ENCODE data around the gene BDKRB2. TPM values are rescaled to one million over a fixed set of nuclear protein-coding genes. Genes with fewer than 3 reads are reported as not detected.

BDKRB2 gene
- total and polyA plus RNA-seq, 2 donors (not counting 1 experiment from before 2014, with no cell fraction given) = not detected

GRCh38 chr14:96268431-96269358, 64.1 kb downstream of the BDKRB2 start:
- H2AFZ ChIP-seq (ENCODE audit: insufficient read depth, low read depth, low read length, poor library complexity, severe bottlenecking) = no peak overlapping the region
- intact Hi-C loops (cut with micrococcal nuclease) = no loop called here
- ChIA-PET CTCF (no interaction called here), POLR2A (no interaction called here)
- TF ChIP-seq EZH2 (IDR thresholded peaks at IDR 0.05; ENCODE audit: borderline replicate concordance, insufficient read depth, low read depth, low read length, poor library complexity, severe bottlenecking) (no peak), CTCF (IDR thresholded peaks at IDR 0.05) (no peak)
- H3K27ac ChIP-seq (ENCODE audit: low read length in 2 of 2) = no peak overlapping the region
- H3K4me3 ChIP-seq (ENCODE audit: control extremely low read depth in 1 of 5, extremely low read depth in 1 of 5, insufficient read depth in 1 of 5, low read depth in 2 of 5, low read length in 4 of 5) = no peak overlapping the region
- H3K9ac ChIP-seq (ENCODE audit: low read length) = no peak overlapping the region
- 92% methylated on average over 22 of the region's 22 CpGs for WGBS (ENCODE audit: insufficient coverage)
- H3K4me1 ChIP-seq (ENCODE audit: control insufficient read depth in 2 of 2, insufficient read depth in 2 of 2, low read length in 2 of 2) = no peaks in the 10 kb centered on the region
- H3K27me3 ChIP-seq (replicated peaks in 1 of 4; ENCODE audit: control extremely low read depth in 1 of 4, control insufficient read depth in 3 of 4, insufficient read depth in 4 of 4, low read length in 3 of 4) = no peaks in the 10 kb centered on the region
- H3K9me3 Mint-ChIP-seq (ENCODE audit: insufficient read depth) = peaks cover 4% of the 10 kb centered on the region
- no peaks in the 10 kb centered on the region for H3K79me2 ChIP-seq (ENCODE audit: control insufficient read depth, insufficient read depth, low read length)
- H3K36me3 ChIP-seq (replicated peaks in 1 of 2; ENCODE audit: control extremely low read depth in 1 of 2, control insufficient read depth in 1 of 2, extremely low read depth in 1 of 2, insufficient read depth in 2 of 2, low read length in 1 of 2) = no peaks in the 10 kb centered on the region
- H3K27me3 Mint-ChIP-seq = no peaks in the 10 kb centered on the region
- H3K4me2 ChIP-seq (replicated peaks; ENCODE audit: low read depth, low read length, poor library complexity, severe bottlenecking) = no peak overlapping the region
- no peak overlapping the region for H3K27ac Mint-ChIP-seq
- DNase-seq (no peak), ATAC-seq (ENCODE audit: low read depth) (no peak)
- no peaks in the 10 kb centered on the region for H4K20me1 ChIP-seq (ENCODE audit: control insufficient read depth, insufficient read depth, low read length, poor library complexity, severe bottlenecking)
- peaks cover 0 to 1% (median 0%) of the 10 kb centered on the region in 3 donors for H3K9me3 ChIP-seq (ENCODE audit: control extremely low read depth in 1 of 3, control insufficient read depth in 2 of 3, insufficient read depth in 1 of 3, low read length in 2 of 3)
- H3K4me3 Mint-ChIP-seq = no peak overlapping the region
- H3K4me1 Mint-ChIP-seq = no peaks in the 10 kb centered on the region

- H3K4me3 ChIP-seq (ENCODE audit: control extremely low read depth in 1 of 5, extremely low read depth in 1 of 5, insufficient read depth in 1 of 5, low read depth in 2 of 5, low read length in 4 of 5) = no peak overlapping the region
- no peak overlapping the region for H3K27ac ChIP-seq (ENCODE audit: low read length in 2 of 2)
- H3K27me3 Mint-ChIP-seq = no peaks in the 10 kb centered on the region
- no peaks in the 10 kb centered on the region for H3K4me1 Mint-ChIP-seq
- ATAC-seq (ENCODE audit: low read depth) (no peak), DNase-seq (no peak)
- no peak overlapping the region for H3K9ac ChIP-seq (ENCODE audit: low read length)
- no peaks in the 10 kb centered on the region for H3K27me3 ChIP-seq (replicated peaks in 1 of 4; ENCODE audit: control extremely low read depth in 1 of 4, control insufficient read depth in 3 of 4, insufficient read depth in 4 of 4, low read length in 3 of 4)
- H3K4me1 ChIP-seq (ENCODE audit: control insufficient read depth in 2 of 2, insufficient read depth in 2 of 2, low read length in 2 of 2) = no peaks in the 10 kb centered on the region
- ChIA-PET POLR2A (no interaction called here), CTCF (no interaction called here)
- H3K4me2 ChIP-seq (replicated peaks; ENCODE audit: low read depth, low read length, poor library complexity, severe bottlenecking) = no peak overlapping the region
- no peak overlapping the region for H2AFZ ChIP-seq (ENCODE audit: insufficient read depth, low read depth, low read length, poor library complexity, severe bottlenecking)
- H3K36me3 ChIP-seq (replicated peaks in 1 of 2; ENCODE audit: control extremely low read depth in 1 of 2, control insufficient read depth in 1 of 2, extremely low read depth in 1 of 2, insufficient read depth in 2 of 2, low read length in 1 of 2) = no peaks in the 10 kb centered on the region
- no peaks in the 10 kb centered on the region for H4K20me1 ChIP-seq (ENCODE audit: control insufficient read depth, insufficient read depth, low read length, poor library complexity, severe bottlenecking)
- peaks cover 4% of the 10 kb centered on the region for H3K9me3 Mint-ChIP-seq (ENCODE audit: insufficient read depth)
- no peak overlapping the region for H3K27ac Mint-ChIP-seq
- TF ChIP-seq CTCF (IDR thresholded peaks at IDR 0.05) = no peak
- TF ChIP-seq EZH2 (IDR thresholded peaks at IDR 0.05; ENCODE audit: borderline replicate concordance, insufficient read depth, low read depth, low read length, poor library complexity, severe bottlenecking) = no peak
- H3K9me3 ChIP-seq (ENCODE audit: control extremely low read depth in 1 of 3, control insufficient read depth in 2 of 3, insufficient read depth in 1 of 3, low read length in 2 of 3) = peaks cover 0 to 1% (median 0%) of the 10 kb centered on the region in 3 donors
- WGBS (ENCODE audit: insufficient coverage) = 91% methylated on average over 8 of the region's 10 CpGs
- H3K79me2 ChIP-seq (ENCODE audit: control insufficient read depth, insufficient read depth, low read length) = no peaks in the 10 kb centered on the region
- intact Hi-C loops (cut with micrococcal nuclease) = no loop called here
- H3K4me3 Mint-ChIP-seq = no peak overlapping the region
These were observed 64.7 kb downstream of the BDKRB2 start for GRCh38 chr14:96269359-96269710.

Data from B cell (primary cell).